Breast epithelium (tissue), 4 donors: ENCODE measurements around the gene SERAC1. TPM values are rescaled to one million over a fixed set of nuclear protein-coding genes. Genes with fewer than 3 reads are reported as not detected.
"Not testable (repeated sequence)": the region's sequence is repeated elsewhere in the genome, so short reads cannot be mapped to it uniquely, and the experiment has no call there.

Experiments
- DNase-seq, 2 donors: peaks; one replicate each; pipeline ENCODE4 v3.0.0-alpha.2; 2019; ENCODE audit warnings: low spot score in 2 of 2
- H3K27ac ChIP-seq, 2 donors: fragments of 200-600 bp; sonication (generic) in 1 of 2; one replicate each; pipeline ENCODE4 v1.5.1; 2016 to 2019; ENCODE audit warnings: mild to moderate bottlenecking in 1 of 2
- H3K27me3 ChIP-seq, 2 donors: fragments of 200-600 bp; sonication (generic) in 1 of 2; one replicate each; pipeline versions ENCODE4 v1.5.1 to v1.6.0; 2017 to 2019; ENCODE audit warnings: control low read depth in 1 of 2, mild to moderate bottlenecking in 1 of 2
- H3K36me3 ChIP-seq: fragments of 200-600 bp; one replicate; pipeline ENCODE4 v1.5.1; 2019
- H3K4me1 ChIP-seq, 2 donors: fragments of 200-600 bp; sonication (generic); one replicate each; pipeline ENCODE4 v1.5.1; 2016 to 2019; ENCODE audit warnings: control low read depth in 1 of 2
- H3K4me3 ChIP-seq, 3 donors: fragments of 200-600 bp; sonication (generic); 1 replicate in 2 of 3; 2 replicates in 1 of 3; pipeline ENCODE4 v1.5.1; 2016 to 2019; ENCODE audit warnings: mild to moderate bottlenecking in 3 of 3, moderate library complexity in 2 of 3
- H3K9me3 ChIP-seq, 2 donors: fragments of 200-600 bp; sonication (generic) in 1 of 2; one replicate each; pipeline ENCODE4 v1.5.1; 2016 to 2019; ENCODE audit warnings: control low read depth in 1 of 2
- CTCF ChIP-seq, 3 donors: fragments of 450-650 bp; IDR thresholded peaks; one replicate each; pipeline ENCODE4 v1.5.1; 2016 to 2017; ENCODE audit warnings: antibody characterized with exemption in 3 of 3, mild to moderate bottlenecking in 3 of 3, moderate library complexity in 3 of 3
- POLR2A ChIP-seq: fragments of 450-650 bp; IDR thresholded peaks from one replicate; pipeline ENCODE4 v1.6.1; 2016; ENCODE audit warnings: antibody characterized with exemption, mild to moderate bottlenecking, moderate library complexity
- POLR2AphosphoS5 ChIP-seq, 3 donors: sonication (generic); formaldehyde crosslinking; IDR thresholded peaks; one replicate each; pipeline ENCODE4 v1.6.1; 2017; ENCODE audit warnings: antibody characterized with exemption in 3 of 3
- intact Hi-C: fragments of 100-400 bp; cut with DNase I; formaldehyde crosslinking; loops from one replicate; pipeline ENCODE4 v1.15.1; 2023; ENCODE audit warnings: low total_unique reads
- total RNA-seq, 3 donors: library from RNA; depleted of rRNA; stranded (reverse); fragments of >200 nt; gene quantifications; one replicate each; pipeline ENCODE4 v1.1.0, GENCODE V29; 2016

The SERAC1 gene
- total RNA-seq, 3 donors from 2014 or later = 8.5 to 15.7 (median 9.2) TPM

GRCh38 chr6:158184608-158185007 is 16.5 kb upstream of the SERAC1 start:
- H3K9me3 ChIP-seq = no peaks in the 10 kb centered on the region

GRCh38 chr6:158183174-158183972 is 15.3 kb upstream of the SERAC1 start:
- H3K27me3 ChIP-seq, H3K27ac ChIP-seq, H3K36me3 ChIP-seq, H3K9me3 ChIP-seq, intact Hi-C loops, H3K4me1 ChIP-seq, DNase-seq, H3K4me3 ChIP-seq: not testable (repeated sequence)

More at GRCh38 chr6:158184608-158185007, 16.5 kb upstream of the SERAC1 start:
- no peaks in the 10 kb centered on the region for H3K4me1 ChIP-seq
- no peak for TF ChIP-seq CTCF (IDR thresholded peaks at IDR 0.05)
- no peak for TF ChIP-seq POLR2A
- TF ChIP-seq POLR2AphosphoS5 (IDR thresholded peaks at IDR 0.05) = no peak
- H3K36me3 ChIP-seq = no peaks in the 10 kb centered on the region
- H3K4me3 ChIP-seq = no peak overlapping the region
- H3K27me3 ChIP-seq = no peaks in the 10 kb centered on the region
- DNase-seq = no peak
- H3K27ac ChIP-seq = no peak overlapping the region
- intact Hi-C loops = no loop called here

- H3K4me1 ChIP-seq, H3K4me3 ChIP-seq, H3K27me3 ChIP-seq, intact Hi-C loops, H3K9me3 ChIP-seq, H3K36me3 ChIP-seq, DNase-seq, H3K27ac ChIP-seq: not testable (repeated sequence)
Measured at GRCh38 chr6:158177712-158178111, 9.7 kb upstream of the SERAC1 start.

GRCh38 chr6:158175111-158175510 is 7.0 kb upstream of the SERAC1 start:
- DNase-seq = no peak
- peaks cover 0 to 3% of the 10 kb centered on the region in 2 donors for H3K4me1 ChIP-seq
- H3K9me3 ChIP-seq = no peaks in the 10 kb centered on the region
- TF ChIP-seq POLR2AphosphoS5 (IDR thresholded peaks at IDR 0.05) = no peak
- no peak for TF ChIP-seq POLR2A
- TF ChIP-seq CTCF (IDR thresholded peaks at IDR 0.05) = no peak
- intact Hi-C loops = no loop called here
- no peaks in the 10 kb centered on the region for H3K27me3 ChIP-seq
- no peaks in the 10 kb centered on the region for H3K36me3 ChIP-seq
- no peak overlapping the region for H3K4me3 ChIP-seq
- H3K27ac ChIP-seq = peak overlapping the region in 1 of 2 donors; percentile 34

- Histone ChIP-seq H3K4me3 (no peak overlapping the region), H3K27me3 (no peaks in the 10 kb centered on the region), H3K36me3 (no peaks in the 10 kb centered on the region), H3K27ac (peak overlapping the region; percentile 10 to 38), H3K4me1 (peaks cover 0 to 3% of the 10 kb centered on the region in 2 donors), H3K9me3 (no peaks in the 10 kb centered on the region)
- intact Hi-C loops = no loop called here
- DNase-seq = peak in 1 of 2 donors; percentile 55
- TF ChIP-seq CTCF (IDR thresholded peaks at IDR 0.05) (no peak), POLR2AphosphoS5 (IDR thresholded peaks at IDR 0.05) (no peak), POLR2A (no peak)
Measured at GRCh38 chr6:158174514-158174913, 6.5 kb upstream of the SERAC1 start.

GRCh38 chr6:158174024-158174423 is 6.0 kb upstream of the SERAC1 start:
- Histone ChIP-seq H3K27me3 (no peaks in the 10 kb centered on the region), H3K36me3 (no peaks in the 10 kb centered on the region), H3K4me3 (no peak overlapping the region), H3K4me1 (peaks cover 0 to 3% of the 10 kb centered on the region in 2 donors), H3K9me3 (no peaks in the 10 kb centered on the region), H3K27ac (peak overlapping the region in 1 of 2 donors; percentile 38)
- intact Hi-C loops = no loop called here
- TF ChIP-seq POLR2AphosphoS5 (IDR thresholded peaks at IDR 0.05) = no peak
- no peak for TF ChIP-seq POLR2A
- no peak for TF ChIP-seq CTCF (IDR thresholded peaks at IDR 0.05)
- DNase-seq = no peak
